ENCODE data around the gene IGFL2.
"Not testable (repeated sequence)": the region's sequence is repeated elsewhere in the genome, so short reads cannot be mapped to it uniquely, and the experiment has no call there.

Gene IGFL2

DNA sequence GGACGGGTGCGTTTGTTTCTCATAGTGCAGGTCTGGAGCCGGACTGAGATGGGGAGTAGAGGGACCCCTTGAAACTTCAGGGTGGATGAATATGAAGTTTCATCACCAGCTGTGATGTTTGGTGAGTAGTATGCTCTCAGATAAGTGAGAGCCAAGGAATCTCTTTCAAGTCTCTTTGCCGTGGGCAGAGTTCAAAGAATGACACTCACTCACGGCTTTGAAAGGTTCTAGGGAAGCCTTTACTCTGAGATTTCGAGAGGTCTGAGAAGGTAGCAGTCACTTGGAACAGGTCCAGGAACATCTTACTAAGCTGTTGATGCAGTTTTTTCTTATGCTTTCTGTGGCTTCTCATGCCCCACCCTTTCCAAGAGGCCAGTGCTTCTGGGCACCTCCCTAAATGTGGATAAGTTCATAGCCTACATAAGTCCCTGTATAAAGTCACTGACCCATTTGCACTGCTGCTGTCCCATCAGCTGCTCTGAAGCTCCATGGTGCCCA lies at the start of gene IGFL2:
TSS of gene IGFL2 (plus strand) at position 448 of the 498 bp plus-strand sequence. CDS start at position 489, 41 bp downstream.
- peaks cover 7% of the 10 kb centered on the region for H3K27me3 ChIP-seq (ENCODE audit: insufficient read depth, low read length, poor library complexity, severe bottlenecking)
- no peaks in the 10 kb centered on the region for H3K36me3 ChIP-seq (ENCODE audit: insufficient read depth, low read length)
- no peak within 1 kb of the TSS for H3K9ac ChIP-seq (ENCODE audit: low read depth, low read length, poor library complexity, severe bottlenecking)
- H4K20me1 ChIP-seq (ENCODE audit: insufficient read depth, low read length, poor library complexity, severe bottlenecking), result no peaks in the 10 kb centered on the region
- H3K9me2 ChIP-seq (replicated peaks; ENCODE audit: low read depth, low read length), result no peaks in the 10 kb centered on the region
- no peaks in the 10 kb centered on the region for H3F3A ChIP-seq (ENCODE audit: low read depth)
- no peaks in the 10 kb centered on the region for H3K9me3 ChIP-seq (ENCODE audit: insufficient read depth, low read depth, low read length)
- no peaks in the 10 kb centered on the region for H3K4me1 ChIP-seq (ENCODE audit: insufficient read depth, low read length, poor library complexity, severe bottlenecking)
- H3K79me2 ChIP-seq (ENCODE audit: insufficient read depth, low read length), result no peaks in the 10 kb centered on the region
- TF ChIP-seq, protein P1, sequence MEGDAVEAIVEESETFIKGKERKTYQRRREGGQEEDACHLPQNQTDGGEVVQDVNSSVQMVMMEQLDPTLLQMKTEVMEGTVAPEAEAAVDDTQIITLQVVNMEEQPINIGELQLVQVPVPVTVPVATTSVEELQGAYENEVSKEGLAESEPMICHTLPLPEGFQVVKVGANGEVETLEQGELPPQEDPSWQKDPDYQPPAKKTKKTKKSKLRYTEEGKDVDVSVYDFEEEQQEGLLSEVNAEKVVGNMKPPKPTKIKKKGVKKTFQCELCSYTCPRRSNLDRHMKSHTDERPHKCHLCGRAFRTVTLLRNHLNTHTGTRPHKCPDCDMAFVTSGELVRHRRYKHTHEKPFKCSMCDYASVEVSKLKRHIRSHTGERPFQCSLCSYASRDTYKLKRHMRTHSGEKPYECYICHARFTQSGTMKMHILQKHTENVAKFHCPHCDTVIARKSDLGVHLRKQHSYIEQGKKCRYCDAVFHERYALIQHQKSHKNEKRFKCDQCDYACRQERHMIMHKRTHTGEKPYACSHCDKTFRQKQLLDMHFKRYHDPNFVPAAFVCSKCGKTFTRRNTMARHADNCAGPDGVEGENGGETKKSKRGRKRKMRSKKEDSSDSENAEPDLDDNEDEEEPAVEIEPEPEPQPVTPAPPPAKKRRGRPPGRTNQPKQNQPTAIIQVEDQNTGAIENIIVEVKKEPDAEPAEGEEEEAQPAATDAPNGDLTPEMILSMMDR (conservative IDR thresholded peaks at IDR 0.05; ENCODE audit: low read length), result no peak
- TF ChIP-seq EZH2phosphoT487 (IDR thresholded peaks at IDR 0.05; ENCODE audit: borderline replicate concordance), result no peak
- no peak within 1 kb of the TSS for H3K4me2 ChIP-seq (ENCODE audit: low read depth, low read length, poor library complexity, severe bottlenecking)
- H3K4me3 ChIP-seq (ENCODE audit: low read length, poor library complexity, severe bottlenecking), result no peak within 1 kb of the TSS
- H2AFZ ChIP-seq (ENCODE audit: low read length), result no peak within 1 kb of the TSS

- Histone ChIP-seq H3K36me3 (ENCODE audit: insufficient read depth, low read length) (no peaks in the 10 kb centered on the region), H3K4me1 (ENCODE audit: insufficient read depth, low read length, poor library complexity, severe bottlenecking) (no peaks in the 10 kb centered on the region), H4K20me1 (ENCODE audit: insufficient read depth, low read length, poor library complexity, severe bottlenecking) (no peaks in the 10 kb centered on the region), H3K9ac (ENCODE audit: low read depth, low read length, poor library complexity, severe bottlenecking) (no peak overlapping the region), H3K79me2 (ENCODE audit: insufficient read depth, low read length) (no peaks in the 10 kb centered on the region), H3K9me2 (replicated peaks; ENCODE audit: low read depth, low read length) (no peaks in the 10 kb centered on the region), H3K4me3 (ENCODE audit: low read length, poor library complexity, severe bottlenecking) (no peak overlapping the region), H2AFZ (ENCODE audit: low read length) (no peak overlapping the region), H3K27me3 (ENCODE audit: insufficient read depth, low read length, poor library complexity, severe bottlenecking) (no peaks in the 10 kb centered on the region), H3K4me2 (ENCODE audit: low read depth, low read length, poor library complexity, severe bottlenecking) (no peak overlapping the region), H3F3A (ENCODE audit: low read depth) (no peaks in the 10 kb centered on the region), H3K9me3 (ENCODE audit: insufficient read depth, low read depth, low read length) (no peaks in the 10 kb centered on the region)
- TF ChIP-seq, protein P1 (conservative IDR thresholded peaks at IDR 0.05; ENCODE audit: low read length), result no peak
- TF ChIP-seq EZH2phosphoT487 (IDR thresholded peaks at IDR 0.05; ENCODE audit: borderline replicate concordance), result no peak
These were observed 47.7 kb upstream of the IGFL2 start for GRCh38 chr19:46100344-46100743.

DNA sequence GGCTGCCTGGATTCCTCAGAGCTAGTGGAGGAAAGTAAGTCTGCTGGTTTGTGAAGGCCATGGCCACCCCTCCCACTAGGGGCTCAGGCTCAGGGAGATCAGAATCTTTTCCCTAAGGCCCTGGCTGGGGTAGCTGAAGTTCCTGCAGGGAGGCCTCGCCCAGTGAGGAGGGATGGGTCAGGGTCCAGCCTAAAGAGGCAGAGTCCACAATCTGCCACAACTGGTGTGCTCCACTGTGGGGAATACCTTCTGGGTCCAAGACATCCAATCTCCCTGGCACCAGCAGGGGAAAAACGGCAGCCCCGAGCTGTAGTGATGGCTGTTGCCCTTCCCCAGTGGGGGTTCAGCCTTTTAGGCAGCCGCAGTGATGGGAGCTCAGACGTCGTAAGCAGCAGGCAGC lies 46.7 kb upstream of the IGFL2 start:
- H3K36me3 ChIP-seq (ENCODE audit: insufficient read depth, low read length), result no peaks in the 10 kb centered on the region
- no peak for TF ChIP-seq EZH2phosphoT487 (IDR thresholded peaks at IDR 0.05; ENCODE audit: borderline replicate concordance)
- TF ChIP-seq, protein P1 (conservative IDR thresholded peaks at IDR 0.05; ENCODE audit: low read length), result no peak
- H3F3A ChIP-seq (ENCODE audit: low read depth), result no peaks in the 10 kb centered on the region
- no peak overlapping the region for H2AFZ ChIP-seq (ENCODE audit: low read length)
- no peak overlapping the region for H3K4me3 ChIP-seq (ENCODE audit: low read length, poor library complexity, severe bottlenecking)
- no peaks in the 10 kb centered on the region for H4K20me1 ChIP-seq (ENCODE audit: insufficient read depth, low read length, poor library complexity, severe bottlenecking)
- H3K9me3 ChIP-seq (ENCODE audit: insufficient read depth, low read depth, low read length), result no peaks in the 10 kb centered on the region
- no peak overlapping the region for H3K4me2 ChIP-seq (ENCODE audit: low read depth, low read length, poor library complexity, severe bottlenecking)
- no peaks in the 10 kb centered on the region for H3K4me1 ChIP-seq (ENCODE audit: insufficient read depth, low read length, poor library complexity, severe bottlenecking)
- no peaks in the 10 kb centered on the region for H3K9me2 ChIP-seq (replicated peaks; ENCODE audit: low read depth, low read length)
- no peak overlapping the region for H3K9ac ChIP-seq (ENCODE audit: low read depth, low read length, poor library complexity, severe bottlenecking)
- no peaks in the 10 kb centered on the region for H3K79me2 ChIP-seq (ENCODE audit: insufficient read depth, low read length)
- no peaks in the 10 kb centered on the region for H3K27me3 ChIP-seq (ENCODE audit: insufficient read depth, low read length, poor library complexity, severe bottlenecking)

- not testable (repeated sequence) for H2AFZ ChIP-seq (ENCODE audit: low read length); H4K20me1 ChIP-seq (ENCODE audit: insufficient read depth, low read length, poor library complexity, severe bottlenecking); H3K9me3 ChIP-seq (ENCODE audit: insufficient read depth, low read depth, low read length); H3F3A ChIP-seq (ENCODE audit: low read depth); H3K36me3 ChIP-seq (ENCODE audit: insufficient read depth, low read length); H3K4me3 ChIP-seq (ENCODE audit: low read length, poor library complexity, severe bottlenecking); H3K4me2 ChIP-seq (ENCODE audit: low read depth, low read length, poor library complexity, severe bottlenecking); H3K79me2 ChIP-seq (ENCODE audit: insufficient read depth, low read length); H3K27me3 ChIP-seq (ENCODE audit: insufficient read depth, low read length, poor library complexity, severe bottlenecking); H3K9me2 ChIP-seq (replicated peaks; ENCODE audit: low read depth, low read length); H3K4me1 ChIP-seq (ENCODE audit: insufficient read depth, low read length, poor library complexity, severe bottlenecking); H3K9ac ChIP-seq (ENCODE audit: low read depth, low read length, poor library complexity, severe bottlenecking)
These were observed 45.7 kb upstream of the IGFL2 start for GRCh38 chr19:46102333-46102732.
